ENCODE results near the gene TCAP.

Gene TCAP

GRCh38 chr17:39651923-39652586 lies 13.1 kb upstream of the TCAP start:
- no peak for DNase-seq (ENCODE audit: low spot score)

DNA sequence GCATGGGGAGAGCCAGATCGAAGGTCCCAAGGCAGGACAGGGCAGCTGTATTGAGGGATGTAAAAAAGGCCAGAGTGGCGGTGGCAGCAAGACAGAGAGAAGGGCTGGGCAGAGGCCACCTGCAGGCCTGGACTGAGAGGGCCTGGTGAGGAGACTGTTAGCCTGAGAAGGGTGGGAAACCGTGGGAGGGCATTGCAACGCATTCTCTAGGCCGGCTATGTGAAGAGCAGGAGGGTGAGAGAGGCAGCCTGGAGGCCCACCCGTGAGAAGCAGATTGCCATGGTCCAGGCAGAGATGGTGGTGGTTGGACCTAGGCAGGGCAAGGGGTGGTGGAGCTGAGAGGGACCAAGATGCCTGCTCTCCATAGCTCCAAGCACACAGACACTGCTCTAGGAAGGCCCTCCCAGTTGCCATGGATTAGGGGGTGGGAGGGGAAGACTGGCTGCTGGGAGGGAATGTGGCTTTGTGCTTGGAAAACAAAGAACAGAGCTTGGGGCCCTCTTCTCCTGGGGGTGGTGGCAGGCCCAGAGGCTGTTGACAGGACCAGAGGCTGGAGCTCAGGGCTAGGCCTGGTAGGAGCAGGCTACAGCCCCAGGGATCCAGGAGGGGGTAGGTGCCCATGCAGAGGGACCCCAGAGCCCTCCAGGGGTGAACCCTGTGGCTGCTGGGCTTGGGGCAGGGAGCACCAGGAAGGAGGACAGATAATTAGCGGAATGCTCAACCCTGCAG lies 12.4 kb upstream of the TCAP start:
- DNase-seq (ENCODE audit: low spot score), result no peak

- no peak for DNase-seq (ENCODE audit: low spot score)
Measured at GRCh38 chr17:39653316-39653661, 11.9 kb upstream of the TCAP start.

GRCh38 chr17:39653662-39654331 lies 11.4 kb upstream of the TCAP start:
- peak; percentile 80 for DNase-seq (ENCODE audit: low spot score)

DNA sequence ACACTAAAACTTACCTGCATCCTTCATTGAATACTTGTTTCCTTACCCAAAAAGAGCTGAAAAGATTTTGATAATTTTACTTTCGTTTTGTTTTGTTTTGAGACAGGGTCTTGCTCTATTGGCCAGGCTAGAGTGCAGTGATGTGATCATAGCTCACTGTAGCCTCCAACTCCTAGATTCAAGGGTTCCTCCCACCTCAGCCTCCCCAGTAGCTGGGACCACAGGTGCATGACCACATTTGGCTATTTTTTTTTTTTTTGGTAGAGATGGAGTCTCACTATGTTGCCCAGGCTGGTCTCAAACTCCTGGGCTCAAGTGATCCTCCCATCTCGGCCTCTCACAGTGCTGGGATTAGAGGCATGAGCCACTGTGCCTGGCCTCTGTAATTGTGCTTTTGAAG lies 10.0 kb upstream of the TCAP start:
- DNase-seq (ENCODE audit: low spot score), result no peak

- DNase-seq (ENCODE audit: low spot score), result no peak
Measured at GRCh38 chr17:39658346-39658745, 6.8 kb upstream of the TCAP start.

- DNase-seq (ENCODE audit: low spot score), result no peak
Measured at GRCh38 chr17:39658760-39659159, 6.4 kb upstream of the TCAP start.

- no peak for DNase-seq (ENCODE audit: low spot score)
Measured at GRCh38 chr17:39659279-39660010, 5.7 kb upstream of the TCAP start.

- no peak for DNase-seq (ENCODE audit: low spot score)
Measured at GRCh38 chr17:39660011-39660360, 5.2 kb upstream of the TCAP start.

DNA sequence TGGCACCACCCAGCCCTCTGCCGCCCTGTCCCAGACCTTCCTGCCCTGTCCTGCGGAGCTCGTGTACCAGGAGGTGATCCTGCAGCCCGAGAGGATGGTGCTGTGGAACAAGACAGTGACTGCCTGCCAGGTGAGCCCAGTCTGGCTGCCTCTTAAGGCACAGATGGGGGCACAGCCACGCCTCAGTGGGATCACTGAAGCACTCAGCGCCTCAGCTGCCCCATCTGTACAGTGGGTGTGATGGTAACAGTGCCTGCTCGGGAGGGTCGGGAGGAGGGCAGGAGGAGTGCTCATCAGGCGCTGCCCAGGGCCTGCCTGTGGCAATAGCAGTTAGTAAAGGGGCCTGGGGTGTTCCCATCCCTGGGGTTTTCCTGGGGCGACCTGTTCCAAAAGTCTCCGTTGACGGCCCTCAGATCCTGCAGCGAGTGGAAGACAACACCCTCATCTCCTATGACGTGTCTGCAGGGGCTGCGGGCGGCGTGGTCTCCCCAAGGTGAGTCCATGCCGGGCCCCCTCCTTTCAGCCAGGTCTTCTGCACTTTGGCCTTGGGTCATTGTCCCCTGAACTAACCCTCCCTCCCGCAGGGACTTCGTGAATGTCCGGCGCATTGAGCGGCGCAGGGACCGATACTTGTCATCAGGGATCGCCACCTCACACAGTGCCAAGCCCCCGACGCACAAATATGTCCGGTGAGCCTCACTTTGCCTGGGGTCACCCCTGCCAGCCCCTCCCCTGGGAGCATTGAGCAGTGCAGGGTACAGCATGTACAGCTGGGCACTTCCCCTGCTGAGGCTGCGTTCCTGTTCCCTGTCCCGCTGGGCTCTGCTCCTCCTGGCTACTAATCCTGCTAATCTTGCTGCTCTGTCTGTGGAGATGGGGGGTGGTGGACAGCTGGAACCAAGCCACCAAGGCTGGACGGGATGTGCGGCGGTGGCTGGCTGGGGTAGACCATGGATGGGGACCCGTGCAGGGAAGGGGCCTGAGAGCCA lies 4.5 kb upstream of the TCAP start:
- no peak for DNase-seq (ENCODE audit: low spot score)

DNA sequence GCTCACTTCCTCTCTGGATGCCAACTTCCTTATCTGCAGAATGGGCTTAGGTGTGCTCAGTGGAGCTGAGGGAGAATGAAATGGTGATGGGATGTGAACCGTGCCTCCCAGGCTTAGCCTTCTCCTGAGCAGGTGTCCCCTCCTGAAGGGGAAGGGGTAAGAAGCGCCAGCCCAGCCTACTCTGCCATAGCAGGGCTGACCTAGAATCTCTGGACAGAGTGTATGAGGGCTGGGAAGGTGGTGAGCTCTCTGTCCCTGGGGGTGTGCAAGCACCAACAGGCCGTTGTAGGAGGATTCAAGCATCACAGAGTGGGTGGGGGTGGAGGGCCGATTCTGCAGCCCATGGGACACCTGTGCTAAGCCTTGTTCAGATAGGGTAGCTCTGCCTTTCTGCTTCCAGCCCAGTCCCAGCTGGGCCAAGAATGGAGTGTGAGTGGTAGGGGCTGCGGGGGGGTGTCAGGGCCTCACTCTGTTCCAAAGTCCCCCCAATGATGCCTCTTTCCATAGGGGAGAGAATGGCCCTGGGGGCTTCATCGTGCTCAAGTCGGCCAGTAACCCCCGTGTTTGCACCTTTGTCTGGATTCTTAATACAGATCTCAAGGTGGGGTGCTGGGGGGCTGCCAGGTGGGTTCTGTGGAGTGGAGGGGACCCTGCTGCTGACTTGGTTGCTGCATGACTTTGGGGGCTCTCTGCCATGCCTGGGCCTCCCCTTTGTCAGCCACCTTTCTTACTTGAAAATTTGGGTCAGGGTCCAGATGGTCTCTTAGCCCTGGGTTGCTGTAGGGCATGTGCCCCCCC lies 3.2 kb upstream of the TCAP start:
- no peak for DNase-seq (ENCODE audit: low spot score)

DNA sequence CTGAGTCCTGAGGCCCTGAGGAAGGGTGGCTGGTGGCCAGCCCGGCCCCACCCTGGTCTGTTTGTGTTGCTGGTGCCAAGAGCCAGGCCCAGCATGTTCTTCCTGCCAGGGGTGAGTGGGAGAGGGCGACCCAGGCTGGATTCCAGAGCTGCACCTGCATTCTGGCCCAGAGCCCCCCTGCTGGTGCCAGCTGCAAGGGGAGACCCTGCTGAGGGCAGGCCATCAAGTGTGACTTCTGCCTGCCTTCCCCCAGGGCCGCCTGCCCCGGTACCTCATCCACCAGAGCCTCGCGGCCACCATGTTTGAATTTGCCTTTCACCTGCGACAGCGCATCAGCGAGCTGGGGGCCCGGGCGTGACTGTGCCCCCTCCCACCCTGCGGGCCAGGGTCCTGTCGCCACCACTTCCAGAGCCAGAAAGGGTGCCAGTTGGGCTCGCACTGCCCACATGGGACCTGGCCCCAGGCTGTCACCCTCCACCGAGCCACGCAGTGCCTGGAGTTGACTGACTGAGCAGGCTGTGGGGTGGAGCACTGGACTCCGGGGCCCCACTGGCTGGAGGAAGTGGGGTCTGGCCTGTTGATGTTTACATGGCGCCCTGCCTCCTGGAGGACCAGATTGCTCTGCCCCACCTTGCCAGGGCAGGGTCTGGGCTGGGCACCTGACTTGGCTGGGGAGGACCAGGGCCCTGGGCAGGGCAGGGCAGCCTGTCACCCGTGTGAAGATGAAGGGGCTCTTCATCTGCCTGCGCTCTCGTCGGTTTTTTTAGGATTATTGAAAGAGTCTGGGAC lies 2.4 kb upstream of the TCAP start:
- no peak for DNase-seq (ENCODE audit: low spot score)

- DNase-seq (ENCODE audit: low spot score), result no peak
Measured at GRCh38 chr17:39663340-39663687, 1.8 kb upstream of the TCAP start.

- DNase-seq (ENCODE audit: low spot score), result no peak
Measured at GRCh38 chr17:39663688-39664580, 1.2 kb upstream of the TCAP start.

GRCh38 chr17:39665642-39666224 lies 584 bp downstream of the TCAP start:
- DNase-seq (ENCODE audit: low spot score), result no peak

- DNase-seq (ENCODE audit: low spot score), result no peak
Measured at GRCh38 chr17:39666231-39666600, 1.1 kb downstream of the TCAP start.

- DNase-seq (ENCODE audit: low spot score), result no peak
Measured at GRCh38 chr17:39666601-39667261, 1.6 kb downstream of the TCAP start.

DNA sequence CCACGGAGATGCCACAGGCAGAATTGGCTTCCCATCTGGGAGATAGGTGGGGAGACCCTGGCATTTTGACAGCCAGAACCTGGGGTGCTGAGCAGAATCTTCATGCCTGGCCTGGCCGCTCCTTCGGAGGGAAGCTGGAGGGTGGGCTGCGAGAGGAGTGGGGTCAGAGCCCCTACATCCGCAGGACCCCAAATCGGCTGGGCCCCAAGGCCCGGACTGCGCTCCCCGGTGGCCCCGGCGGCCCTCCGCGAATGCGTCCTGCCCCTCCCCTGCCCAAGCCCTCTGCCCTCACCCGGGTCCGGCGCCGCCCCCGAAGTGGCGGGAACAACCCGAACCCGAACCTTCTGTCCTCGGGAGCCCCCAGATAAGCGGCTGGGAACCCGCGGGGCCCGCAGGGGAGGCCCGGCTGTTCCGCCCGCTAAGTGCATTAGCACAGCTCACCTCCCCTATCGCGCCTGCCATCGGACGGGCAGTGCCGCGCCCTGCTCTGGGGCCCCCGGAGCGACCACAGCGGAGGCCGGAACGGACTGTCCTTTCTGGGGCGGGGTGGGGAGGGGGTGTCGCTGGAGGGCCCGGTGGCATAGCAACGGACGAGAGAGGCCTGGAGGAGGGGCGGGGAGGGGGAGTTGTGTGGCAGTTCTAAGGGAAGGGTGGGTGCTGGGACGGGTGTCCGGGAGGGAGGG lies 2.3 kb downstream of the TCAP start:
- no peak for DNase-seq (ENCODE audit: low spot score)

All from hematopoietic multipotent progenitor cell treated with erythropoietin and hydrocortisone succinate and interleukin-3 and kit ligand, for 15 days (in vitro differentiated cells).